GM06990 (cell line): ENCODE results near the gene DRAXIN.

Experiments used
- DNase-seq: peaks from one replicate; pipeline ENCODE4 v3.0.0-alpha.2; 2011; ENCODE audit not compliant: insufficient read length; ENCODE audit errors: extremely low read depth
- H3K27me3 ChIP-seq: replicated peaks from 2 replicates; pipeline ENCODE4 v1.6.0; 2011; ENCODE audit warnings: low read length; ENCODE audit not compliant: control insufficient read depth, insufficient read depth
- H3K36me3 ChIP-seq: 2 replicates; pipeline ENCODE4 v1.5.1; 2011; ENCODE audit warnings: low read length; ENCODE audit not compliant: control insufficient read depth, insufficient read depth
- H3K4me3 ChIP-seq: replicated peaks from 2 replicates; pipeline ENCODE4 v1.5.1; 2011; ENCODE audit warnings: low read depth, mild to moderate bottlenecking, control low read depth, low read length
- TF ChIP-seq, protein P1 (sequence below): IDR thresholded peaks from 2 replicates; pipeline ENCODE4 v1.5.1; 2011; ENCODE audit warnings: low read length, control low read depth, mild to moderate bottlenecking, inconsistent platforms; ENCODE audit not compliant: insufficient read depth, poor library complexity, severe bottlenecking

The DRAXIN gene

GRCh38 chr1:11765661-11766428, 74.3 kb downstream of the DRAXIN start:
- Histone ChIP-seq H3K27me3 (no peaks in the 10 kb centered on the region; the same call in 1 of the 2 replicates), H3K4me3 (no peak overlapping the region), H3K36me3 (no peaks in the 10 kb centered on the region)
- no peak for DNase-seq
- TF ChIP-seq, protein P1, sequence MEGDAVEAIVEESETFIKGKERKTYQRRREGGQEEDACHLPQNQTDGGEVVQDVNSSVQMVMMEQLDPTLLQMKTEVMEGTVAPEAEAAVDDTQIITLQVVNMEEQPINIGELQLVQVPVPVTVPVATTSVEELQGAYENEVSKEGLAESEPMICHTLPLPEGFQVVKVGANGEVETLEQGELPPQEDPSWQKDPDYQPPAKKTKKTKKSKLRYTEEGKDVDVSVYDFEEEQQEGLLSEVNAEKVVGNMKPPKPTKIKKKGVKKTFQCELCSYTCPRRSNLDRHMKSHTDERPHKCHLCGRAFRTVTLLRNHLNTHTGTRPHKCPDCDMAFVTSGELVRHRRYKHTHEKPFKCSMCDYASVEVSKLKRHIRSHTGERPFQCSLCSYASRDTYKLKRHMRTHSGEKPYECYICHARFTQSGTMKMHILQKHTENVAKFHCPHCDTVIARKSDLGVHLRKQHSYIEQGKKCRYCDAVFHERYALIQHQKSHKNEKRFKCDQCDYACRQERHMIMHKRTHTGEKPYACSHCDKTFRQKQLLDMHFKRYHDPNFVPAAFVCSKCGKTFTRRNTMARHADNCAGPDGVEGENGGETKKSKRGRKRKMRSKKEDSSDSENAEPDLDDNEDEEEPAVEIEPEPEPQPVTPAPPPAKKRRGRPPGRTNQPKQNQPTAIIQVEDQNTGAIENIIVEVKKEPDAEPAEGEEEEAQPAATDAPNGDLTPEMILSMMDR, result no peak

DNA sequence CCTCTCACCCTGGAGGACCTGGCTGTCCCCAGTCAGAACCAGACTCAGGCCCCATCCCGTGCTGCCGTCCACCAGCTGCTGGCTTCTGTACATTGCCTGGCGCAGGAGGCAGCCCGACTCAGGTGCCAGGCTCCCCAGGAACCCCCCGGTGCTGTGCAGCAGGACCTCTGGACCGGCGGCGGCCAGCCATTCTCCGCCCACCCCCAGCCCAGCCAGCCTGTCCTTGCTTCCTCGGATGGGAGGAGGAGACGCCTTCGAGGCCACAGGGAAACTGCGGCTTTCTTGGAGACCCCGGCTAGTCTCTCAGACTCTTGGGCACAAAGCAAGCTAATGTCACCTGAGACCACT, 74.9 kb downstream of the DRAXIN start:
- TF ChIP-seq, protein P1, result no peak
- H3K27me3 ChIP-seq, result no peaks in the 10 kb centered on the region; the same call in 1 of the 2 replicates
- no peak overlapping the region for H3K4me3 ChIP-seq
- no peaks in the 10 kb centered on the region for H3K36me3 ChIP-seq
- DNase-seq, result no peak

GRCh38 chr1:11767922-11768704, 76.6 kb downstream of the DRAXIN start:
- TF ChIP-seq, protein P1, result no peak
- DNase-seq, result no peak
- H3K36me3 ChIP-seq, result no peaks in the 10 kb centered on the region
- H3K4me3 ChIP-seq, result no peak overlapping the region
- no peaks in the 10 kb centered on the region; the same call in 1 of the 2 replicates for H3K27me3 ChIP-seq

DNA sequence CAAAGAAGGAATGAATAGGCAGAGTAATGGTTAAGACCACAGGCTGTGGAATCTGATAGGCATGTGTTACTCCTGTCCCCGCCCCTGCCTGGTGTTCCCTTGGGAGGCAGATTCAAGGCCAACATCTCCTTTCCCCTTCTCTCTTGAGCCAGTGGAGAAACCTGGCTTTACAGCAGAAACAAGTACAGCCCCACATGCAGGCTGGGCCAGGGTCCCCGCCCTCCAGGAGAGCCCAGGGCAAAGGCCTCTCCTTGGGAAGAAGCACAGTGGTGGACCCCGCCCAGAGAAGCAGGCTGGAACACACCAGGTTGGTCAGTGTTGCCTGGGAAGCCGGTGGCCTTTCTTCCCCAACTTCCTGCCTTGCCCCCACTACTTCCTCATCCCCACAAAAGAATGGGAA, 77.3 kb downstream of the DRAXIN start:
- TF ChIP-seq, protein P1, result no peak
- H3K36me3 ChIP-seq, result no peaks in the 10 kb centered on the region
- no peak for DNase-seq
- no peaks in the 10 kb centered on the region; the same call in 1 of the 2 replicates for H3K27me3 ChIP-seq
- H3K4me3 ChIP-seq, result no peak overlapping the region

DNA sequence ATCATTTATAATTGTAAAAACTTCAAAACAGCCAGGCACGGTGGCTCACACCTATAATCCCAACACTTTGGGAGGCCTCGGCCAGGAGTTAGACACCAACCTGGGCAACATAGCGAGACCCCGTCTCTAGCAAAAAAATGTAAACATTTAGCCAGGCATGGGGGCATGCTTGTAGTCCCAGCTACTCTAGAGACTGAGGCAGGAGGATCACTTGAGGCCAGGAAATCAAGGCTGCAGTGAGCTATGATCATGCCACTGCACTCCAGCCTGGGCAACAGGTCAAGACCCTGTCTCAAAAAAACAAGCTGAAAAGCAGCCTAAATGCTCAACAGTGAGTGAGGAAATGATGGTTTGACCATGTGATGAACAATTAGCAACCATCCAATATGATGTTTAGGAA, 77.8 kb downstream of the DRAXIN start:
- H3K4me3 ChIP-seq, result no peak overlapping the region
- no peaks in the 10 kb centered on the region; the same call in 1 of the 2 replicates for H3K27me3 ChIP-seq
- TF ChIP-seq, protein P1, result no peak
- DNase-seq, result no peak
- H3K36me3 ChIP-seq, result no peaks in the 10 kb centered on the region
